NK-92 (cell line): ENCODE measurements around the gene SPARC.

Source experiments
- DNase-seq: peaks from one replicate; lab custom pipeline; 2025; ENCODE audit not compliant: unreplicated experiment; lab: John Stamatoyannopoulos, UW

The SPARC gene

GRCh38 chr5:151627650-151628049 is 59.1 kb downstream of the SPARC start:
- DNase-seq, result no peak

DNA sequence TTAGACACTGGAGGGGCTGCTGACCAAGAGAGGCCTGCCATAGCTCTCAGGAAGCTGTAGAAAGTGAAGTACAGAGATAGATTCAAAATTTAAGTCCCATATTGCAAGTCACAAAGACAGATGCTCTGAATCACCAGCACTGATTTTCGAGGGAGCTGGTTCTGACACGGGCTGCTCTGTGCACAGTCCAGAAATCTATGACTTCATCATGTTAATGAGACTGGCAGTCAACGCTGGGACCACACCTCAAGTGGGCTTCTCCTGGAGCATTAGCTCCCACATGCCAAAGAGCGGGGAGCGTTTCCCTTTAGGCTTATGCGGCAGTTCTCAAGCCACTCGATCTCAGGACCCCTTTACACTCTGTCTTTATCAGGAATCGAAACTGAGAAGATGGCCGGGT is 61.4 kb downstream of the SPARC start:
- DNase-seq, result no peak

GRCh38 chr5:151624476-151624875 is 62.2 kb downstream of the SPARC start:
- DNase-seq, result no peak

DNA sequence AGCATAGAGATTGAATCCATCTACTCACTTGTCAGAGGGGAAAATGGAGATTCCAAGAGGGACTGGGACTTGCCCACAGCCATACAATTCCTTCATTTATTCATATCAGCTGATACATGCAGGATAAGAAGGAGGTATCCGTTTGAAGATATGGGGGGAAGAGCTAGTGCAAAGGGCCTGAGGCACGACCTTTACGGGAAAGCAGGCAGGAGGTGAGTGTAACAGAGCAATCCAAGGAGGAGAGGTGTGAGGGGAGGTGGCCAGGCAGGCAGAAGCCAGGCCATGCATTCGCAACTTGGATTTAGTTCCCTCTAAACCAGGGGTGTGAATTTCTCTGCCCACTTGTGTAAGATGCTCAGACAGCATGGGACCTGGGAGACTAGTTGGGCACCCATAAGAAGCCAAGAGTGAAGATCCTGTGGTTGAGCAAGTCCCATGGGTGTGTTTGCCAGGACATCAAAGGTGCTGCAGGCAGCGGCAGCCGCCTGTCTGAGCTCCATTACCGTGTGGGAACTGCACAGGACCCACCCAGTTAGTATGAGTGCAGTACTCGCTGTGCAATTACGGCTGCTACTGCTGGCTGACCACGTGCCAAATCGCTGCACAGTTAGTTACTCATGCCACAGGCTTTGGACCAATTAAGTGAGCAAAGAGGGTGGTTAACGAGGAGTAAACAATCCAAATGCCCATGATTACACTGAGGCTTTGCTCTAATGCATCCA is 64.2 kb downstream of the SPARC start:
- DNase-seq, result no peak

- DNase-seq, result no peak
These were observed 66.3 kb downstream of the SPARC start for GRCh38 chr5:151620461-151620840.

DNA sequence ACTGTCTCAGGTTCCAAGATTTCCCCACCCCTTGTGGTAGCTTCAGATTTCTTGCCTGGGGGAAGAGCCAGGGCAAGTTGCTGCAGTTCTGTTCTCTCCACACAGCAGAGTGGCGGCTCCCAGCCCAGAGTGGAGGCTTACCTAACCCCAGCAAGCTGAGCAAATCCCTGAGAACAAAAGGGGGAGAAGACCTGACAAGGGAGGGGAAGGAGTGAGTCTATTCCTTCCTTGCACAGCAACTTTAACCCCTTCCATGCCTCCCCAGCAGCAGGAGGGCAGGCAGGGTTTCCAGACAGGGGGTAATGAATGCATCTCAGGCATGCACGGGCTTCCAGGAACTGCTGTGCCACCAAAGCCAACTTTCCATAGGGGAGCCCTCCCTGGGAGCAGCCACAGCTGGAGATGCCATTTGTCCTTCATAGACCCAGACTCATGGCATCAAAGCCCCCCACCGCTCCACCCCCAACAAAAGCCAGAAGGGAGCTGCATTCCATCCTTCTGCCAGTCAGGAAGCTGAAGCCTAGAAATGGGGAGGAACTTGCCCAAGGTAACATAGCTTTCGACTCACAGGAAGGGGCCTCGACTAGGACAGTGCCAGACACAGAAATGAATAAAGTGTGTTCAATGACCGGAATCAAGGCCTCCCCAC is 66.8 kb downstream of the SPARC start:
- no peak for DNase-seq

- DNase-seq, result no peak
These were observed 67.8 kb downstream of the SPARC start for GRCh38 chr5:151618907-151619306.

DNA sequence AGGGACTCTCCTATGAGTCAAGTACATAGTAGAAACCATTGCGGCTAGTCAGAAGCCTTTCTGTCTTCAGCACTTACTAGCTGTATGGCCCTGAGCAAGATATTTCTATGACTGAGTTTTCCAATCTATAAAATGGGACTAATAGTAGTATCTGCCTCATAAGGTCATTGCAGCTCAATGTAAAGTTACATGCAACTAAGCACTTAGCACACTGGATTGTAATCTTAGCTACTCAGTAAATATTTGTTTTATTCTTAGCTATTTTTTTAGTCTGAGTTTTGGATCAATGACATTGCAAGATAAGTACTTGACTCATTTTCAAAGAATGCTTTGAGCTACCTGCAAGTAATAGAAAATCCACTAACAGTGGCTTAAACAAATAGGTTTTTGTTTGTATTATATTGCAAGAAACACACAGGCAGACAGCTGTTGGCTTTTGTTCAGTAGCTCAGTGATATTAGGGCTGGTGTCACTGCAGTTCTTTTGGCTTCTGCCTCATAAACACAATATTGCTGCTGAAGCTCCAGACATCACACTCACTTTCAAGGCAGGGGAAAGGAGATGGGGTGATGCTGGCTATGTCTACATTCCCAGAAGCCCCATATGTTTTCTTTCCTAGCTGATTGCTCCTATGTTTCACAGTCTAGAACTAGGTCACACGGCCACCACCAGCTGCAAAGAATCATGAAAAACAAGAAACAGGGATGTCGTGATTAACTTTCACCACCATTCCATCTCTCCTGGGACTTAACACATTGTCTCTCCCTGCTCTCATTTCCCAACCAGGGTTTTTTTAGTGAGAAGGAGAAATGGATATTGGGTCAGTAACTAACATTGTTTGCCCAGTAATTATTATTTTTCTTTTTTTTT is 68.6 kb downstream of the SPARC start:
- DNase-seq, result no peak

- DNase-seq, result no peak
These were observed 69.3 kb downstream of the SPARC start for GRCh38 chr5:151617383-151617840.

- DNase-seq, result no peak
These were observed 71.3 kb downstream of the SPARC start for GRCh38 chr5:151615431-151615830.

DNA sequence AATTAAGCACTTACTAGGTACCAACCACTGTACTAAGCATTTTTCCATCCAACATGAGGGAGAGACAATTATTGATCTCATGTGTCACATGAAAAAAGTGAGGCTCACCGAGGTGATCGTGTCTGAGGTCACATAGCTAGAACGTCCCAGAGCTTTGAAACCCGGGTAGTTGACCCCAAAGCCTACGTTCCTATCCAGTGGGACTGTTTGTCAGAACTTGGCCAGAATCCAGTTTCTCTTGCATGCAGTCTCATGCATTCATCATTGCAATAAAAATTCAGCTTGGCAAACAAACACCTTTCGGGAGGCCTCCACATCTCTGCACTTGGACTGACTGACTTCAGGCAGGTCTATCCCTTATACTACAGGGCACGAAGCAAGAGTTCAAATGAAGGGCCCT is 72.2 kb downstream of the SPARC start:
- no peak for DNase-seq

DNA sequence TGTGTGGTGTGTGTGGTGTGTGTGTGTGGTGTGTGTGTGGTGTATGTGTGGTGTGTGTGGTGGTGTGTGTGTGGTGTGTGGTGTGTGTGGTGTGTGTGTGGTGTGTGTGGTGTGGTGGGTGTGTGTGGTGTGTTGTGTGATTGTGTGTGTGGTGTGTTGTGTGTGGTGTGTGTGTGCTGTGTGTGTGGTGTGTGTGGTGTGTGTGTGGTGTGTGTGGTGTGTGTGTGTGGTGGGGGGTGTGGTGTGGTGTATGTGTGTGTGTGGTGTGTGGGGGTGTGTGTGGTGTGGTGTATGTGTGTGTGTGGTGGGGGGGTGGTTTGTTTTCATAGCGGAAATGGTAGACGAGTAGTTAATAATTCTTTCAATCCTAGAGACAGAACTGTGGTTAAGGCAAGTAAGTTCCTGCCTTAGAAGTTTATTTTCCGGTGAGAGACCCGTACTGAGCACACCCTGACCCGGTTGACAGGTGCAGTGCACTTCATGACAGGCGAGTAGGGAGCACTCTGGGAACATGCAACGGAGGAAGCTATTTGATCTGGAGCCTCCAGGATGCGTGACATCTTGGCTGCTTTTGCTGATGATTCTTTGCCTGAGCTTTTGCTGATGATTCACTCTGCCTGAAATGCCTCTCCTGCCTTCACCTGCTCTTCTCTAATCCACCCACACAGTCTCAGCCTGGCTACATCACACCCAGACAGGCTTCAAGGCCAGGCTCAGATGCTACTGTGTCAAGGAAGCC is 73.9 kb downstream of the SPARC start:
- no peak for DNase-seq

GRCh38 chr5:151611127-151611775 is 75.5 kb downstream of the SPARC start:
- no peak for DNase-seq
